ENCODE measurements around the gene PVALB. TPM values are rescaled to one million over a fixed set of nuclear protein-coding genes. Genes with fewer than 3 reads are reported as not detected.

PVALB gene
- total and polyA plus RNA-seq, 2 experiments from 2014 or later, result not detected

GRCh38 chr22:36822581-36822980 is 5.7 kb upstream of the PVALB start:
- TF ChIP-seq CTCF (IDR thresholded peaks at IDR 0.05; ENCODE audit: poor library complexity) (no peak), EZH2phosphoT487 (IDR thresholded peaks at IDR 0.05; ENCODE audit: low read depth, severe bottlenecking, unreplicated experiment) (no peak), EZH2 (IDR thresholded peaks at IDR 0.05; ENCODE audit: borderline replicate concordance) (no peak)
- H3K9me3 ChIP-seq (ENCODE audit: low read depth), result no peaks in the 10 kb centered on the region
- no peaks in the 10 kb centered on the region for H4K20me1 ChIP-seq (ENCODE audit: insufficient read depth, poor library complexity, severe bottlenecking)
- H3K27me3 ChIP-seq, result peaks cover 37% of the 10 kb centered on the region
- H3K27ac ChIP-seq, result no peak overlapping the region
- DNase-seq (ENCODE audit: low spot score), result no peak
- H2AFZ ChIP-seq, result no peak overlapping the region
- H3K9me2 ChIP-seq (replicated peaks; ENCODE audit: insufficient read depth), result no peaks in the 10 kb centered on the region
- H3K4me1 ChIP-seq (ENCODE audit: insufficient read depth), result no peaks in the 10 kb centered on the region
- WGBS (ENCODE audit: low lambda C conversion rate, missing lambda C conversion rate), result 75% methylated on average over 6 of the region's 6 CpGs
- no peaks in the 10 kb centered on the region for H3K36me3 ChIP-seq (replicated peaks; ENCODE audit: insufficient read depth, low read depth)
- H3K4me2 ChIP-seq, result no peak overlapping the region
- H3K79me2 ChIP-seq, result no peaks in the 10 kb centered on the region
- H3K4me3 ChIP-seq, result no peak overlapping the region

- no peak overlapping the region for H3K4me2 ChIP-seq
- peaks cover 5% of the 10 kb centered on the region for H3K4me1 ChIP-seq (ENCODE audit: insufficient read depth)
- H3K36me3 ChIP-seq (replicated peaks; ENCODE audit: insufficient read depth, low read depth), result no peaks in the 10 kb centered on the region
- no peaks in the 10 kb centered on the region for H3K9me3 ChIP-seq (ENCODE audit: low read depth)
- H2AFZ ChIP-seq, result no peak overlapping the region
- DNase-seq (ENCODE audit: low spot score), result no peak
- WGBS (ENCODE audit: low lambda C conversion rate, missing lambda C conversion rate), result 41% methylated on average over 3 of the region's 9 CpGs
- H3K79me2 ChIP-seq, result no peaks in the 10 kb centered on the region
- H3K4me3 ChIP-seq, result no peak overlapping the region
- TF ChIP-seq EZH2 (IDR thresholded peaks at IDR 0.05; ENCODE audit: borderline replicate concordance), result no peak
- no peak for TF ChIP-seq EZH2phosphoT487 (IDR thresholded peaks at IDR 0.05; ENCODE audit: low read depth, severe bottlenecking, unreplicated experiment)
- no peak for TF ChIP-seq CTCF (IDR thresholded peaks at IDR 0.05; ENCODE audit: poor library complexity)
- peaks cover 72% of the 10 kb centered on the region for H3K27me3 ChIP-seq
- H3K27ac ChIP-seq, result no peak overlapping the region
- H3K9me2 ChIP-seq (replicated peaks; ENCODE audit: insufficient read depth), result no peaks in the 10 kb centered on the region
- no peaks in the 10 kb centered on the region for H4K20me1 ChIP-seq (ENCODE audit: insufficient read depth, poor library complexity, severe bottlenecking)
Measured at GRCh38 chr22:36819112-36819511, 2.3 kb upstream of the PVALB start.

- no peak overlapping the region for H3K27ac ChIP-seq
- H3K79me2 ChIP-seq, result no peaks in the 10 kb centered on the region
- 82% methylated on average over 6 of the region's 6 CpGs for WGBS (ENCODE audit: low lambda C conversion rate, missing lambda C conversion rate)
- H3K9me3 ChIP-seq (ENCODE audit: low read depth), result no peaks in the 10 kb centered on the region
- H3K4me2 ChIP-seq, result no peak overlapping the region
- DNase-seq (ENCODE audit: low spot score), result no peak
- no peaks in the 10 kb centered on the region for H3K9me2 ChIP-seq (replicated peaks; ENCODE audit: insufficient read depth)
- H4K20me1 ChIP-seq (ENCODE audit: insufficient read depth, poor library complexity, severe bottlenecking), result no peaks in the 10 kb centered on the region
- no peaks in the 10 kb centered on the region for H3K36me3 ChIP-seq (replicated peaks; ENCODE audit: insufficient read depth, low read depth)
- no peak overlapping the region for H3K4me3 ChIP-seq
- no peak overlapping the region for H2AFZ ChIP-seq
- H3K27me3 ChIP-seq, result peaks cover 80% of the 10 kb centered on the region
- TF ChIP-seq EZH2 (IDR thresholded peaks at IDR 0.05; ENCODE audit: borderline replicate concordance), result no peak
- TF ChIP-seq CTCF (IDR thresholded peaks at IDR 0.05; ENCODE audit: poor library complexity), result no peak
- TF ChIP-seq EZH2phosphoT487 (IDR thresholded peaks at IDR 0.05; ENCODE audit: low read depth, severe bottlenecking, unreplicated experiment), result no peak
- peaks cover 5% of the 10 kb centered on the region for H3K4me1 ChIP-seq (ENCODE audit: insufficient read depth)
Measured at GRCh38 chr22:36818010-36818642, 1.3 kb upstream of the PVALB start.

Measured in hepatocyte (in vitro differentiated cells).